GM21390 (cell line): ENCODE measurements around the gene SEMA5B.

Experiments
- ATAC-seq: cut with Tn5 transposase; IDR thresholded peaks from one replicate; pipeline ENCODE4 v1.9.1; 2021; ENCODE audit not compliant: unreplicated experiment

Gene SEMA5B

GRCh38 chr3:122947196-122947595 is 80.4 kb downstream of the SEMA5B start:
- ATAC-seq, result no peak

DNA sequence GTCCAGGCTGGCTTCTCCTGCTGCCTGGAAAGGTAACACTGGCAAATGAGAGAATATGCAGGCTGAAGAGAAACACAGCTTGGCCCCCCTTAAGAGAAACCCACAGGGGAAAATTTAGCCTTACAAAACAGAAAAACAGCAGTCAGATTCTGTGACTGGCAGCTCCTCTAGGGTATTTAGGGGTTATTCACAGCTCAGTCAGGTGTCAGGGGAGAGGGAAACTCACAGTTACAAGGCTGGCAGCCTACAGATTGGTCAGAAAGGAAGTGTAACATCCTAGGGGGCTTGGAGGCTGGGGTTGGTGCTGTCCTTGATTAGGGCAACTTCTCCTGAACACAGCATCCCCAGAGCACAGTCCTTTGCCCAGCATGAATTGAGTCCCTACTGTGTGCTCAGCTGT is 81.4 kb downstream of the SEMA5B start:
- no peak for ATAC-seq

DNA sequence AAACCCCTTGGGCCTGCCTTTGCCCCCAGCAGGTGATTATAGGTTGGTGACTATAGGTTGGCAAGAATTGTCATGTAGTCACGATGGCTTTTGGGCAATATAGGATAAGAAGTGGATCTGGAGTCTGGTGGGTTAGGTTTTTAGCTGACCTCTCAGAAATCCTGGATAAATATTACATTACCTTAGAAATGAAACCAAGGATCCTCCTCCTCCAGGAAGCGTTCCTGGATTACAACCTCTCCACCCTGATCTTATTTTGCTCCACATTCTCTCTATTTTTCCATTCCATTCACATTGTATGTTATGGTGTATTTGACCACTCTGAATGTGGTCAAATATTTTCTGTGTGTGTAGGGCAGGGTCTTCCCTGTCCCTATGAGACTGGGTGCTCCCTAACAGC is 82.3 kb downstream of the SEMA5B start:
- no peak for ATAC-seq

DNA sequence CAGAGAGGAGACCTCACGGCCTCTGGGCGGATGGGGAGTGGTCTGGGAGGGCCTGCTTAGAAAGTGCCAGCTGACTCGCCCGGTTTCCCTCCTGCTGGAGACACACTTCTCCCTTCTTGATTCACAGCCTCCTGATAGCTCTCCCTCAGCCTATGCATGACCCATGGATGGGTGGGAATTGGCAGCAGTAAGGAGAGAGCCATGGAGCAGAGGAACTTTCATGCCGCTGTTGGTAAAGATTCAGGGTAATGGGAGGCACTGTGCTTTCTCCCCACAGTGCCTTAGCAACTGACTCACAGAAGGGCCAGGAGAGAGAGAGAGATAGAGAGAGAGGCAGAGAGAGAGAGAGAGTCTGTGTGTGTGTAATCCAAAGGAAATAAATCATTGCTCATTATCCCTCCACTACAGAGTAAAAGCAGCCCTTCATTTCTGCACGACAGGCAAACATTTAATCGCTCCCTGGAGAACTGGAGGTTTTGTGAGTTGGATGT is 82.8 kb downstream of the SEMA5B start:
- ATAC-seq, result no peak

GRCh38 chr3:122943828-122944190 is 83.8 kb downstream of the SEMA5B start:
- ATAC-seq, result no peak

GRCh38 chr3:122942937-122943827 is 84.4 kb downstream of the SEMA5B start:
- ATAC-seq, result no peak

DNA sequence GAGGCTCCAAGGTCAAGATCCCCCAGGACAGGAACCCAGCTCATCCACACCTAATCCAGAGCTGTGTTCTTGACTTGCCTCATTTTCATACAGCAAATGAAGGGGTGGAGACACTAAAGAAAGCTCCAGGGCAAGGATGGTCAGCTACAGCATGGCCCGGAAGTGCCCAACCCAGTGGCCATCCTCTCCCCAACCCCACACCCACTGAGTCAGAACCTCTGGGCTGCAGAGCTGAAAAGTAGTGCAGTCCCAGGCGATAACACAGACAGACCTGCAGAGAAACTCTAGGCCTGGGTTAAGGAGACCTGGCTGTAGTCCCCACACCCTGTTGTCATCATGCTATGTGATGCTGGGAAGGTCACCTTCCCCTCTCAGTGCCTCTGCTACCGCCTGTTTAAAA is 85.3 kb downstream of the SEMA5B start:
- ATAC-seq, result no peak

DNA sequence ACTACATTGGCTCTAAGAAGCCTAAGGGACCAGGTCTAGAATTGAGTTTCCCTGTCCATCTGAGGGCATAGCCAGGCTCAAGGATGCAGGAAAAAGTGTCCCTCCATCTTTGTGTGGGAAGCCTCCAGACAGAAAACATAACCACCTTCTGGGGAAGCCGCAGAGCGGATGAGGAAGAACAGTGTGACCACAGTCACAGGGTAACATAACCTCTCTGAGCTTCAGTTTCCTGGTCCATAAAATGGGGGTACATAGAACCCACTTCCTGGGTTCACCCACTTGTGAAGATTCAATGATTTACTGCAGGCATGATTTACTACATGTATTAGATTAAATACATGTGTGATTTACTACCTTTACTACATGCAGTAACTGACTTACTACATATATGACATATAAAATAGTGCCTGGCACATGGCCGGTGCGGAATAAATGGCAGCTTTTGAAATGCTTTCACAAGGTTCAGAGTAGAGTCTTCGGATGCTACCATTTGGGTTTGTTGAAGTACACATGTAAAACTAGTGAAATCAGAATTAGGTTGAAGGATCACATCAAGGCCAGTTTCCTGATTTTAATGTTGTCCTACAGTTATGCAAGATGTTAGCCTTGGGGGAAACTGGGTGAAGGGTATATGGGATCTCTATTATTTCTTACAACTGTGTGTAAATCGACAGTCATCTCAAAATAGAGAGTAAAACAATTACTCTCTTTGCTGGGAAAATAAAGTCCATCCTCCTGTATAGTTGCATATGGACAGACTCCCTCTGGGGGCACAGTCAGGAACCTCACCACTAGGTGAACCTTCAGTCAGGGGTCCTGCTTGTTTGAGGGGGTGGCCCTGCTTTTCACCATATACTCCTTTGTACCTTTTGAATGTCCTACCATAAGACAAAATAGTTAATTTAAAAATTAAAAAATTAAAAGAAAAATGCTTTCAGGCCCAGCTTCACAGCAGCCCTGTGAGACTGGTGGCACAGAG is 86.0 kb downstream of the SEMA5B start:
- ATAC-seq, result no peak

DNA sequence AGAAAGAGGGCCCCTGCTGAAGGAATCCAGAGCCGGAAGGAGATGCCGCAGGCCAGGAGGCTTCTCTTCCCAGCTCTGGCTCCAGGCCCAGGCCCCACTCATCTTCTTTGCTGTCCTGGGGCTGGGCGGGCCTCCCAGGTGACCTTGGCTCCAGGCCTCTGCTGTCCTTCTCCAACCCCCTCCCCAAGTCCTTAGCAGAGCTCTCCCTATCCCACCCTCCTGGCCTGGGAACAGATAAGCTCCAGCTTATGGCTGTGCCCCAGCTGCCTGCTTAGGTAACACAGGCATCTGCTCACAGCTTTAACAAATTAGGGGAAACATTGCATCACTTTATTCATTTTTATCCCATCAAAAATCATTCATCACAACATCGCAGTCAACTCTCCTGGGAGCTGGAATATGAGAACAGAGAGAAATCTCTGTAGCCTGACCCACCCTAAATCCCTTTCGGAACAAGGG is 86.9 kb downstream of the SEMA5B start:
- no peak for ATAC-seq

DNA sequence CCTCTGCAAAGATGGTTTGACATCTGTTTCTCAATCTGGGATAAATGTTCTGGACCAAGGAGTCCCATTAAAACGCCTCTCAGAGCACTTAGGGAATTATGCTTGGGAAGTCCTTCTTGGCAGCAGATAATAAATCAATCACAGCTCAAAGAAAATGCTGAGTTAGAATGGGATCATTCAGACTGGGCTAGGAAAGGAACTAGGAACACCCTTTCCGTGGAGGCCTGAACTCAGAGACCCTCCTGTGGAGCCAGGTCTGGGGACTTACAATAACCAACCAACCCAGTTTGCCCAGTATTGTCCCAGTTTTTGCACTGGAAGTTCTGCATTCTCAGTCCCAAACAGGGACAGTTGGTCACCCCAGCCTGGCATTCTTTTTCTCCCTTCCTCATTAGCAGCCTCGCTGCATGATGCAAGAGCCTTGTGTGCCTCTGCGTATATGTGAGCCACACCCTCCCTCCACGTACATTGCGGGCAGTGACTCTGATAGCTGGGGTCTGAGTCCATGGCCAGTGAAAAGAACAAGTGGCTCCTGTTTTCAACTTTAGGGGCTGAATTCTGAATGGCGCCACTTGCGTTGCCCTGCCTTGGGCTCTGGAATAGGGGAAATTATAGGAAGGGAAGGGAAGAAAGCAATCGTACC is 88.7 kb downstream of the SEMA5B start:
- no peak for ATAC-seq

DNA sequence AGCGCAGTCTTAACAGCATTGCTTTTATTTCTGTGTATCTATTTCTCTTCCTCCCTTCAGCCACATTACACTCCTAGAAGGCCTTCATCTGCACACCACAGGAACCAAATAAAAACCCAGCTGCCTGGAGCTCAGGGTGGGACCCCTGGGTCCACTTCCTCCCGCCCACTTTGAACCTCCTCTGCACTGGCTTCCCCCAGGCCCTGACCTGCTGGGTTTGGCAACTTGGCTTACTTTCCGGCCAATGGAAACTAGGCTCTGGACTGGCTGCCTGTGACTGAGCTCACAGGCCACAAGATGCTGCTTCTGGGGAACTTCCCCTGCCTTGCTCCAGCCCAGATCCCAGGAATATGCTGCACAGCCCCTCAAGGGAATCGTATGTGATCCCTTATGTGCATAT is 89.8 kb downstream of the SEMA5B start:
- ATAC-seq, result no peak

- ATAC-seq, result no peak
These were observed 90.6 kb downstream of the SEMA5B start for GRCh38 chr3:122936986-122937385.

- no peak for ATAC-seq
These were observed 91.2 kb downstream of the SEMA5B start for GRCh38 chr3:122936335-122936734.

DNA sequence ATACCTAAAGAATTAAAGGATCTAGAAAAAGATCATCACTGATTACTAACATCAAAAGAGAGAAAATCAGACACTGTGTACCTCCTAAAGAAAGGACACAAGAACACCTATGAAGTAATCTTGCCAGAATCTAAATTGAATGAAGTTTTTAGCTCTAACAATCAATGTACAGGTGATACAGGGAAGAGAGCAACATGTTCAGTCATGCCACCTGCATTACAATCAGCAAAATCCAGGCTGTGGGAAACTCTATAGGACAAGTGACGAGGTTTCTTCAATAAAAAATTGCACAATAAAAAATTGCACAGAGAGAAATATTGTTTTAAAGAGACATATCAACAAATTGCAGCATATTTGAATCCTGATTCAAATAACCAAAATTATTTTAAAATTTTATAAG is 93.3 kb downstream of the SEMA5B start:
- ATAC-seq, result no peak

GRCh38 chr3:122932251-122932967 is 95.2 kb downstream of the SEMA5B start:
- no peak for ATAC-seq

DNA sequence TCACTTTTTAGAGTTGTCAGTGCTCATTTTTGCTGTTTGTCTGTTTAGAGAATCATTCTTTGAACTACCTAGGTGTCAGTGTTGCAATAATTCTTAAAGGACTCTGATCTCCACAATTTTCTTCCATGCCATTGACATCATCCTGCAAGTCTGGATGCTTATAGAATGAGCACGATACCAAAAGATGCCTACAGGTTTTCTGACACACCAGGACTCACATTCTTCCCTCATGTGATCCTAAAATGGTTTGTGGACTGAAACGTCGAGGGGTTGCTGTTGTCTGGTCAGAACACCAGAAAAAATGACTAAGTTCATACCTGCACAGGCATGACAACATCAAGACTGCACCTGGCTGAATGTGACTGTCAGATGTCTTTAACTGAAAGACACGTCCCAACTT is 95.9 kb downstream of the SEMA5B start:
- no peak for ATAC-seq

DNA sequence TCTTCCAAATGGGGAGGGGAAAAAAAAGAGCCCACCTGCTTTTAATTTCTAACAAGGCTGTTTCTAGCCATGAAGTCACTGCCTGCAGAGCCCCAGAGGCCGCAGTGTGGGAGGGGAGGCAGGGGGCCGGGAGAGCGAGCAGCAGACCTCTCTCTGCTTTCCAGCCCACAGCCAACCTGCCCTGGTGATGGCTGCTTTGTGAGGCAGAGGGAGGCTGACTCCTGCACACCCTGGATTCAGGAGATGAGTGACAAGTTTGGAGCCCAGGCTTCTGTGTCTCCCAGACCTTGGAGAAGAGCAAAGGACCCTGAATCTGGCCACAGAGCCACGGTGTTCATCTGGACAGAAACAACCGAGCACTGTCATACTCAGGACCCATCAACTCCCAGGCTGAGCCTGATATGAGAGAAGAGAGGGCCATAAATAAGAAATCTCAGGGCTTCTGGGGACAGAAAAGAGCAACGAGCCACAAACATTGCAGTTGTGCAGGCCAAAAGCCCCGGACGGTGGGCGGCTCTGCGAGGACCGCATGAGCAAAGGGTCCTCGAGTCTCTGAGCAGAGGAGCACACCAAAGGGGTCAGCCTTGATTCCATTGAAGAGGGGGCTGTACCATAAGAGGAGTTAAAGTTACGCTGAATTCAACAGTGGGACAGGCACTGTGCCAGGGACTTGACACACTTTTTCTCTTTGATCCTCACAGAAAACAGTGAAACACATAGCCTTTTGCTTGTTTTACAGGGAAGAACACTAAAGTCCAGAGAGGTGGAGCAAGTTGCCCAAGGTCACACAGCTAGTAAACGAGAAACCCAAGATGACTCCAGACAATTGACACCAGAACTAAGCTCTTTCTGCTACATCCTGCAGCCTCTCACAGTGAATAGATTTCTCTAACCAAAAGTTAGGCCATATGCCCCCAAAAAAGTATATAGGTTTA is 97.2 kb downstream of the SEMA5B start:
- no peak for ATAC-seq

- no peak for ATAC-seq
These were observed 98.1 kb downstream of the SEMA5B start for GRCh38 chr3:122929188-122930062.
